Activated CD8-positive, alpha-beta T cell treated with anti-CD3 and anti-CD28 coated beads for 36 hours (primary cell): Measurements from ENCODE around the gene PIBF1. TPM values are rescaled to one million over a fixed set of nuclear protein-coding genes. Genes with fewer than 3 reads are reported as not detected.

Experiments used
- ATAC-seq: fragments of 200-7000 bp; cut with Tn5 transposase; one replicate; pipeline ENCODE4 v1.10.0; 2021; ENCODE audit warnings: mild to moderate bottlenecking, moderate library complexity
- CTCF ChIA-PET: fragments of 350-600 bp; sonication (Branson Sonifier 250); formaldehyde crosslinking; loops from one replicate; lab custom pipeline; 2021; ENCODE audit warnings: antibody characterized with exemption; lab: Charles Lee
- POLR2A ChIA-PET: fragments of 350-600 bp; sonication (Branson Sonifier 250); formaldehyde crosslinking; loops from one replicate; lab custom pipeline; 2021; ENCODE audit warnings: antibody characterized with exemption; lab: Charles Lee
- DNase-seq: peaks from one replicate; pipeline ENCODE4 v3.0.0-alpha.2; 2020
- H3K27ac Mint-ChIP-seq: one replicate; pipeline ENCODE4 v1.8.0; 2021; ENCODE audit warnings: mild to moderate bottlenecking, mixed read lengths
- H3K27me3 Mint-ChIP-seq: one replicate; pipeline ENCODE4 v1.8.0; 2021; ENCODE audit warnings: mixed read lengths
- H3K36me3 Mint-ChIP-seq: one replicate; pipeline ENCODE4 v1.8.0; 2021; ENCODE audit warnings: low read depth, mixed read lengths
- H3K4me1 Mint-ChIP-seq: one replicate; pipeline ENCODE4 v1.8.0; 2021; ENCODE audit warnings: low read depth, mixed read lengths
- H3K4me3 Mint-ChIP-seq: one replicate; pipeline ENCODE4 v1.8.0; 2021; ENCODE audit warnings: mild to moderate bottlenecking, moderate library complexity, mixed read lengths
- H3K9me3 Mint-ChIP-seq: one replicate; pipeline ENCODE4 v1.8.0; 2021; ENCODE audit warnings: mixed read lengths
- CTCF ChIP-seq: fragments of 200-600 bp; IDR thresholded peaks from one replicate; pipeline ENCODE4 v1.8.0; 2022; ENCODE audit warnings: antibody characterized with exemption, mild to moderate bottlenecking
- intact Hi-C: fragments of 100-400 bp; cut with micrococcal nuclease; formaldehyde crosslinking; loops from one replicate; pipeline ENCODE4 v1.10.0; 2022
- total RNA-seq, 2 experiments: library from RNA; stranded (reverse); gene quantifications; one replicate each; pipeline ENCODE4 v1.2.3, GENCODE V29; 2021

Gene PIBF1
- total RNA-seq, 2 experiments from 2014 or later = 26.2 to 29.7 TPM

- Mint-ChIP-seq H3K9me3 (no peaks in the 10 kb centered on the region), H3K27me3 (no peaks in the 10 kb centered on the region), H3K36me3 (peaks cover 29% of the 10 kb centered on the region), H3K4me3 (no peak overlapping the region), H3K27ac (no peak overlapping the region), H3K4me1 (peaks cover 8% of the 10 kb centered on the region)
- no peak for TF ChIP-seq CTCF
- POLR2A ChIA-PET = no interaction called here
- CTCF ChIA-PET = interaction anchor here (2.2 kb wide), 1 partner anchor 12 kb away, joined by 8 read pairs; no protein-coding TSS in a partner anchor
- intact Hi-C loops = no loop called here
- no peak for ATAC-seq
- DNase-seq = no peak
Observed at GRCh38 chr13:72820156-72820897, 38.4 kb downstream of the PIBF1 start.

GRCh38 chr13:72820898-72821279 lies 39.0 kb downstream of the PIBF1 start:
- DNase-seq (no peak), ATAC-seq (no peak)
- Mint-ChIP-seq H3K4me3 (no peak overlapping the region), H3K9me3 (no peaks in the 10 kb centered on the region), H3K36me3 (peaks cover 29% of the 10 kb centered on the region), H3K4me1 (peaks cover 8% of the 10 kb centered on the region), H3K27ac (no peak overlapping the region), H3K27me3 (no peaks in the 10 kb centered on the region)
- no peak for TF ChIP-seq CTCF
- ChIA-PET CTCF (interaction anchor here (2.2 kb wide), 1 partner anchor 12 kb away, joined by 8 read pairs; no protein-coding TSS in a partner anchor), POLR2A (no interaction called here)
- intact Hi-C loops = no loop called here

- no peak for ATAC-seq
- ChIA-PET CTCF (no interaction called here), POLR2A (no interaction called here)
- intact Hi-C loops = no loop called here
- DNase-seq = no peak
- Mint-ChIP-seq H3K9me3 (no peaks in the 10 kb centered on the region), H3K36me3 (peaks cover 36% of the 10 kb centered on the region), H3K27me3 (no peaks in the 10 kb centered on the region), H3K27ac (no peak overlapping the region), H3K4me1 (peaks cover 11% of the 10 kb centered on the region), H3K4me3 (no peak overlapping the region)
- no peak for TF ChIP-seq CTCF
Observed at GRCh38 chr13:72823081-72823480, 41.1 kb downstream of the PIBF1 start.

GRCh38 chr13:72823724-72824123 lies 41.8 kb downstream of the PIBF1 start:
- ATAC-seq (no peak), DNase-seq (no peak)
- Mint-ChIP-seq H3K27ac (no peak overlapping the region), H3K27me3 (no peaks in the 10 kb centered on the region), H3K4me3 (no peak overlapping the region), H3K36me3 (peaks cover 41% of the 10 kb centered on the region), H3K4me1 (peaks cover 12% of the 10 kb centered on the region), H3K9me3 (no peaks in the 10 kb centered on the region)
- intact Hi-C loops = no loop called here
- ChIA-PET CTCF (no interaction called here), POLR2A (no interaction called here)
- no peak for TF ChIP-seq CTCF

DNA sequence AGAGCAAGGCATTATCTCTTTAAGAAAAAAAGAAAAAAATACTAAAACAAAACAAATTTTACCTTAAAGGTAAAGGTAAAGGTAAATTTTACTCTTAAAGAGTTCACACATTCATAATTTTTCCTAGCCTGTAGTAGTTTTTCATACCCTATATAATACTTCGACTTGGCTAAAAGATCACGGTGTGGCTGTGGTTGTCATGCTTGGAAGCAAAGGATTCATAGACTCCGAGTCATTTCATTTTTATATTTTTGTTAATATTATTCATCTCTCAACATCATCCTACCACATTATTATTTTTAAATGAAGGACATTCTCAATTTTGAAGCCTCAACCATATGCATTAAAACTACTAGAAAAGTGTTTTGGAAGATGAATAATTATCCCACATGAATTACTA lies 52.7 kb downstream of the PIBF1 start:
- H3K27ac Mint-ChIP-seq = no peak overlapping the region
- H3K4me1 Mint-ChIP-seq = peaks cover 24% of the 10 kb centered on the region
- intact Hi-C loops = no loop called here
- ChIA-PET CTCF (no interaction called here), POLR2A (no interaction called here)
- DNase-seq (no peak), ATAC-seq (no peak)
- no peak overlapping the region for H3K4me3 Mint-ChIP-seq
- H3K36me3 Mint-ChIP-seq = peaks cover 37% of the 10 kb centered on the region
- no peak for TF ChIP-seq CTCF
- H3K9me3 Mint-ChIP-seq = no peaks in the 10 kb centered on the region
- H3K27me3 Mint-ChIP-seq = no peaks in the 10 kb centered on the region
